Smooth muscle cell (in vitro differentiated cells): ENCODE data around the gene FSTL4. TPM values are rescaled to one million over a fixed set of nuclear protein-coding genes. Genes with fewer than 3 reads are reported as not detected.

Experiments used
- DNase-seq: peaks from one replicate; lab custom pipeline; 2025; ENCODE audit not compliant: unreplicated experiment; lab: John Stamatoyannopoulos, UW
- H2AFZ ChIP-seq: fragments of 200-600 bp; sonication (generic); 2 replicates; pipeline ENCODE4 v1.6.0; 2016; ENCODE audit warnings: antibody characterized with exemption, low read depth, mild to moderate bottlenecking
- H3F3A ChIP-seq: fragments of 200-600 bp; sonication (generic); 2 replicates; pipeline ENCODE4 v1.6.0; 2017; ENCODE audit warnings: antibody characterized with exemption, low read depth
- H3K27ac ChIP-seq: fragments of 200-600 bp; sonication (generic); 2 replicates; pipeline ENCODE4 v1.5.1; 2016; ENCODE audit warnings: low read depth, mild to moderate bottlenecking
- H3K27me3 ChIP-seq: fragments of 200-600 bp; sonication (generic); 2 replicates; pipeline ENCODE4 v1.6.1; 2016; ENCODE audit warnings: low read depth, mild to moderate bottlenecking
- H3K36me3 ChIP-seq: fragments of 200-600 bp; sonication (generic); 2 replicates; pipeline ENCODE4 v1.5.1; 2016; ENCODE audit warnings: low read depth
- H3K4me1 ChIP-seq: fragments of 200-600 bp; sonication (generic); 2 replicates; pipeline ENCODE4 v1.5.1; 2016; ENCODE audit warnings: low read depth
- H3K4me2 ChIP-seq: fragments of 200-600 bp; sonication (generic); 2 replicates; pipeline ENCODE4 v1.6.0; 2016; ENCODE audit warnings: mild to moderate bottlenecking
- H3K4me3 ChIP-seq: fragments of 200-600 bp; sonication (generic); 2 replicates; pipeline ENCODE4 v1.5.1; 2016; ENCODE audit warnings: mild to moderate bottlenecking
- H3K79me2 ChIP-seq: fragments of 200-600 bp; sonication (generic); 2 replicates; pipeline ENCODE4 v1.6.0; 2016; ENCODE audit warnings: low read depth, mild to moderate bottlenecking
- H3K9ac ChIP-seq: fragments of 200-600 bp; sonication (generic); 2 replicates; pipeline ENCODE4 v1.6.0; 2016; ENCODE audit warnings: low read depth
- H3K9me3 ChIP-seq: fragments of 200-600 bp; sonication (generic); replicated peaks from 2 replicates; pipeline ENCODE4 v1.5.1; 2016; ENCODE audit warnings: low read depth
- H4K20me1 ChIP-seq: fragments of 200-600 bp; sonication (generic); 2 replicates; pipeline ENCODE4 v1.6.0; 2016; ENCODE audit warnings: low read depth
- WGBS: methylation state at CpG from one replicate; pipeline ENCODE4 v1.1.7; 2016; ENCODE audit warnings: low lambda C conversion rate; 5-methylcytosine and 5-hydroxymethylcytosine counted together
- polyA plus RNA-seq: library from polyadenylated mRNA; unstranded; fragments of >200 nt; fragmentation: Nextera tagmentation; extraction: Ambion mirVana; gene quantifications from 2 replicates; pipeline ENCODE4 v1.2.1, GENCODE V29; 2016
- total RNA-seq: library from RNA; depleted of rRNA; stranded (reverse); fragments of >200 nt; gene quantifications from 2 replicates; pipeline ENCODE4 v1.2.3, GENCODE V29; 2014
- TF ChIP-seq, protein P1 (sequence below): fragments of 200-600 bp; sonication (generic); IDR thresholded peaks from 2 replicates; pipeline ENCODE4 v1.5.1; 2017; ENCODE audit warnings: borderline replicate concordance, mild to moderate bottlenecking, antibody characterized with exemption; ENCODE audit not compliant: insufficient read depth, poor library complexity, severe bottlenecking

Gene FSTL4
- total and polyA plus RNA-seq, 2 experiments from 2014 or later: 0.49 TPM; not detected in 1

DNA sequence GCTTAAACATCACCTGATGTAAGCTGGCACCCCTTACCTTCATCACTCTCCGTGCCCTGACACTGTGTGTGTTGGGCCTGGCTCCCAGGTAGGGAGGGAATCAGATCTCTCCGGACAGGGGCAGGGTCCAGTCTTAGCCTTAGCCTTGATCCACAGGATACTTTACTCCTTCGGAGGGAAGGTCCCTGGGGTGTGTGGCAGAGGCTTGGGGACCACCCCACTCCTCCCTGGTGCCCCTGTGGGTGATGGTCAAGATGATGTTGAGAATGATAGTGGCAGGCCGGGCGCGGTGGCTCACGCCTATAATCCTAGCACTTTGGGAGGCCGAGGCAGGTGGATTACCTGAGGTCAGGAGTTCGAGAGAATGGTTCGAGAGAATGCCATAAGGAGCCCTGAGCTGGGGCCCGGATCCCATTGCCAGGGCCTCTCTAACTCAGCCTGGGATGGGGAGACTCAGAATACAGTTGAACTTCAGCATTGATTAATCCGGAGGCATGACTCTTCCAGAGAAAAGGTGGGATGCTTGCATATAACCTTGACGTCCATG is 291.0 kb downstream of the FSTL4 start:
- no peak overlapping the region for H3K4me3 ChIP-seq
- H2AFZ ChIP-seq: no peak overlapping the region
- 91% methylated on average over 13 of the region's 13 CpGs for WGBS
- H3K79me2 ChIP-seq: no peaks in the 10 kb centered on the region
- H3F3A ChIP-seq: no peaks in the 10 kb centered on the region
- no peak for DNase-seq
- no peak overlapping the region for H3K9ac ChIP-seq
- no peaks in the 10 kb centered on the region for H4K20me1 ChIP-seq
- no peaks in the 10 kb centered on the region for H3K27me3 ChIP-seq
- no peaks in the 10 kb centered on the region for H3K9me3 ChIP-seq
- TF ChIP-seq, protein P1, sequence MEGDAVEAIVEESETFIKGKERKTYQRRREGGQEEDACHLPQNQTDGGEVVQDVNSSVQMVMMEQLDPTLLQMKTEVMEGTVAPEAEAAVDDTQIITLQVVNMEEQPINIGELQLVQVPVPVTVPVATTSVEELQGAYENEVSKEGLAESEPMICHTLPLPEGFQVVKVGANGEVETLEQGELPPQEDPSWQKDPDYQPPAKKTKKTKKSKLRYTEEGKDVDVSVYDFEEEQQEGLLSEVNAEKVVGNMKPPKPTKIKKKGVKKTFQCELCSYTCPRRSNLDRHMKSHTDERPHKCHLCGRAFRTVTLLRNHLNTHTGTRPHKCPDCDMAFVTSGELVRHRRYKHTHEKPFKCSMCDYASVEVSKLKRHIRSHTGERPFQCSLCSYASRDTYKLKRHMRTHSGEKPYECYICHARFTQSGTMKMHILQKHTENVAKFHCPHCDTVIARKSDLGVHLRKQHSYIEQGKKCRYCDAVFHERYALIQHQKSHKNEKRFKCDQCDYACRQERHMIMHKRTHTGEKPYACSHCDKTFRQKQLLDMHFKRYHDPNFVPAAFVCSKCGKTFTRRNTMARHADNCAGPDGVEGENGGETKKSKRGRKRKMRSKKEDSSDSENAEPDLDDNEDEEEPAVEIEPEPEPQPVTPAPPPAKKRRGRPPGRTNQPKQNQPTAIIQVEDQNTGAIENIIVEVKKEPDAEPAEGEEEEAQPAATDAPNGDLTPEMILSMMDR: no peak
- no peak overlapping the region for H3K4me2 ChIP-seq
- peaks cover 4% of the 10 kb centered on the region for H3K4me1 ChIP-seq
- no peak overlapping the region for H3K27ac ChIP-seq
- H3K36me3 ChIP-seq: no peaks in the 10 kb centered on the region

DNA sequence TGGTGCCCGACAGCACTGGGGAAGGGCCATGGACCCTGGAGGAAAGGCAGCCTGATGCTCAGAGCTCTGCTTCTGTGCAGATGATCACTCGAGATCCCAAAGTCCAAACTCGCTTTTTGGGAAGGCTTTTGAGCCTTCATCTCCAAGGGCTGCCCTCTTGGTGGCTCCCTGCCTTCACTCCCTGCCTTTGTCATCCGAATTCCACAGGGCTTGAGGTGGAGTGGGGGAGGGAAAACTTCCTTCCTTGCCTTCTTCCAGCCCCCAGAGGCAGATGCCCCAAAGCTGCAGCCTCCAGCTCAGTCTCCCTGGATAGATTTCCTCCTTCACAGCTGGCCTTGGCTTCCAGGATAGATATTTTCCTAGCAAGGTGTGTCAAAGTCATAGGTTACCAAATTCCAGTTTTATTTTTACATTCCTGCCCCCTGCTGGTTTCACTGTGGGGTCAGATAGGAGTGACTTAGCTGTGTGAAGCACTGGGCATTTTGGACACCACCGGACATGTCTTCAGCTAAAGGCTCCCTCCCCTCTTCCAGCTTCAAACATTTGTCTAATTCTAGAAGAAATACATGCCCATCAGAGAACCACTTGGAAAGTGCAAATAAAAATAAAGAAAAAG is 292.3 kb downstream of the FSTL4 start:
- H3K4me1 ChIP-seq: peaks cover 4% of the 10 kb centered on the region
- H3K27me3 ChIP-seq: no peaks in the 10 kb centered on the region
- no peak overlapping the region for H3K4me2 ChIP-seq
- H2AFZ ChIP-seq: no peak overlapping the region
- no peaks in the 10 kb centered on the region for H3K9me3 ChIP-seq
- no peak overlapping the region for H3K27ac ChIP-seq
- no peaks in the 10 kb centered on the region for H3K36me3 ChIP-seq
- no peak for DNase-seq
- no peaks in the 10 kb centered on the region for H4K20me1 ChIP-seq
- no peak overlapping the region for H3K4me3 ChIP-seq
- no peaks in the 10 kb centered on the region for H3K79me2 ChIP-seq
- H3K9ac ChIP-seq: no peak overlapping the region
- TF ChIP-seq, protein P1: no peak
- 67% methylated on average over 5 of the region's 5 CpGs for WGBS
- H3F3A ChIP-seq: no peaks in the 10 kb centered on the region

DNA sequence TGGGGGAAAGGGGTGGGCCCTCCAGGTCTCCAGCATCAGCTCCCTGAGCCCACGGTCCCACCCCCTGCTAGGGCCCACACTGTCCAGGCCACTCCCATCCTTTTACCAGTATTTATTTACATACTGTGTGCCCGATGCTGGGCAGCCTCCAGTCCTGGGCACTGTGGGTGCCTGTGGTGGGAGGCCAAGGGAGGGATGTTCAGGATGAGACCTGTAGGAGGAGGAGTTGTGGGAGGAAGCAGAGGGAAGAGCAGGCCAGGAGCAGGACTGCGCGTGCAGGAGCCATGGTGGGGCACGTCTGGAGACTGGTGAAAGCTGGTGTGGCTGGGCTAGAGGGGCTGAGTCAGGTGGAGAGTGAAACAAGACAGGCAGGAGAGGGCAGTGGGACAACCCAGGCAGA is 293.1 kb downstream of the FSTL4 start:
- Histone ChIP-seq H4K20me1 (no peaks in the 10 kb centered on the region), H3K4me3 (no peak overlapping the region), H3K27ac (no peak overlapping the region), H3K4me2 (no peak overlapping the region), H3K9me3 (no peaks in the 10 kb centered on the region), H3K27me3 (no peaks in the 10 kb centered on the region), H3F3A (no peaks in the 10 kb centered on the region), H3K4me1 (peaks cover 4% of the 10 kb centered on the region), H3K36me3 (no peaks in the 10 kb centered on the region), H3K79me2 (no peaks in the 10 kb centered on the region), H2AFZ (no peak overlapping the region), H3K9ac (no peak overlapping the region)
- no peak for DNase-seq
- 85% methylated on average over 5 of the region's 5 CpGs for WGBS
- TF ChIP-seq, protein P1: no peak

DNA sequence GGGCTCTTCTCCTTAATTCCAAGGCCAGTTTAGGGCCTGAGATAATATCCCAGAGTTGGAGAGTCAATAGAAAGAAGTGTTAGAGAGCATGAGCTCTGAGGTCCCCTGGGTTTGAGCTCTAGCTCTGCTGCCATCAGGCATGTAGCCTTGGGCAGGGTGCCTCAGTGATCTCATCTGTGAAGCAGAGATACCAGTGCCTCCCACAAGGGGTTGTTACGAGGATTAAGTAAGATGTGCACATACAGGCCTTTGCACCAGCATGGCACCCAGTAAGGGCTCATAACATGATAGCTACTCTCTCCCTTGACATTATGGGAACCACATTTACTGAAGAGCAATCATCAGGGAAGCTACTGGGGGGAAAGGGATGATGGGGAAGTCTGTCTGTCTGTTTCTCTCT is 294.8 kb downstream of the FSTL4 start:
- Histone ChIP-seq H3K9me3 (no peaks in the 10 kb centered on the region), H3F3A (no peaks in the 10 kb centered on the region), H3K9ac (no peak overlapping the region), H4K20me1 (no peaks in the 10 kb centered on the region), H3K4me3 (no peak overlapping the region), H3K27ac (no peak overlapping the region), H2AFZ (no peak overlapping the region), H3K4me1 (peaks cover 4% of the 10 kb centered on the region), H3K36me3 (no peaks in the 10 kb centered on the region), H3K4me2 (no peak overlapping the region), H3K79me2 (no peaks in the 10 kb centered on the region), H3K27me3 (no peaks in the 10 kb centered on the region)
- 68% methylated on average over 1 of the region's 1 CpG for WGBS
- no peak for DNase-seq
- TF ChIP-seq, protein P1: no peak
